GM21447 (cell line): ENCODE results near the gene BMP8A.
A peak's percentile ranks its signal among the peaks of the same experiment; 100 is the strongest.
"Not testable (repeated sequence)": the region's sequence is repeated elsewhere in the genome, so short reads cannot be mapped to it uniquely, and the experiment has no call there.

ENCODE experiments used
- ATAC-seq: cut with Tn5 transposase; IDR thresholded peaks from one replicate; pipeline ENCODE4 v1.9.1; 2021; ENCODE audit not compliant: unreplicated experiment

Gene BMP8A

DNA sequence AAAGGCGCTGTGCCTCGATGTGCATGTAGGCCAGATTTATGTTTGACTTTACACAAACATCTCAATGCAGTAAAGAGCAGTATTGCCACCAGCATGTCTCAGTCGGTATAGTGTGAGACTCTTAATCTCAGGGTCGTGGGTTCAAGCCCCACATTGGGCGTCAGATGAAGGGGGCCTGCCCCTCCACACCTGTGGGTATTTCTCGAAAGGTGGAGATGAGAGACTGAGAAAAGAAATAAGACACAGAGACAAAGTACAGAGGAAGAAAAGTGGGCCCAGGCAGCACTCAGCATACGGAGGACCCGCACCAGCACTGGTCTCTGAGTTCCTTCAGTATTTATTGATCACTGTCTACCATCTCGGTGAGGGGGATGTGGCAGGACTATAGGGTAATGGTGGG, 13.0 kb downstream of the BMP8A start:
- not testable (repeated sequence) for ATAC-seq

- ATAC-seq = no peak
Measured at GRCh38 chr1:39505289-39505688, 13.9 kb downstream of the BMP8A start.

GRCh38 chr1:39507230-39507928, 15.9 kb downstream of the BMP8A start:
- no peak for ATAC-seq

DNA sequence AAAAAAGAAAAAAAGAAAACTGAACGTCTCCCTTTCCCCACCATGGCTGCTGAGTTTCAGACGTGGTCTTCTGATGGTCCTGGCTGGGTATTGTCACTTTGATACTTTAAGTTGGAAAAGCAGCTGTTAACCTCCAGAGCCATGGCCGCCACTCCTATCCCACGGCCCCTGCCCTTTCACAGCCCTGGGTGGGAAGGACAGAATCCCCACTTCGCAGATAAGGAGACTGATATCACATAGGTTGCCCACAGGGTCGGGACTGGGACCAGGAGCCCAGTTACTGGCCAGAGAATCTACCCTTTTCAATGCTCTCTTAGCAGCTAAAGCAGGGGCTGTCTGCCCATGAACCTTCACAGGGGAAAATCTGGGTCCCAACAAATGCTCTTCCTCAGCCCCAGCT, 16.8 kb downstream of the BMP8A start:
- no peak for ATAC-seq

DNA sequence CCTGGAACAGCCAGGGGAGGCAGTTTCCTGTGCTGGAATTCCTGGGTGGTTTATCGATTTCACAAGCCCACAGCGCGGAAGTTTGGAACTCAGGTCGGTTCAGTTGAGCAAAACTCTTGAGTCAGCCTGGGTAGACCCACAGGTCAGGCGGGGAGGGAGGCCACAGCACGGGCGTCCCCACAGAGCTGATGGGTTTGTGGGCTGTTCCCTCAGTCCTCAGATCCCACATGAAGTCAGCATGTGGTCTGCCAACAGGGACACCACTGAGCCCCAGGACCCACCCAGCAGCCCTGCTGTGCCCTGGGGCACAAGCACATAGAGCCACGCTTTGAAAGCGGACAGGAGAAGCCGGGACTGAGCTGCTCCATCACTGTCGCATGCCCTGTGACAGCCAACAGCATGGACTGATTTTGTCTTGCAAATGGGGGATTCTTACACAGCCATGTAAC, 17.4 kb downstream of the BMP8A start:
- ATAC-seq = peak; percentile 6

GRCh38 chr1:39509360-39510009, 18.0 kb downstream of the BMP8A start:
- peak; percentile 61 for ATAC-seq

GRCh38 chr1:39510570-39511186, 19.2 kb downstream of the BMP8A start:
- not testable (repeated sequence) for ATAC-seq

- ATAC-seq = not testable (repeated sequence)
Measured at GRCh38 chr1:39511477-39511876, 20.0 kb downstream of the BMP8A start.

DNA sequence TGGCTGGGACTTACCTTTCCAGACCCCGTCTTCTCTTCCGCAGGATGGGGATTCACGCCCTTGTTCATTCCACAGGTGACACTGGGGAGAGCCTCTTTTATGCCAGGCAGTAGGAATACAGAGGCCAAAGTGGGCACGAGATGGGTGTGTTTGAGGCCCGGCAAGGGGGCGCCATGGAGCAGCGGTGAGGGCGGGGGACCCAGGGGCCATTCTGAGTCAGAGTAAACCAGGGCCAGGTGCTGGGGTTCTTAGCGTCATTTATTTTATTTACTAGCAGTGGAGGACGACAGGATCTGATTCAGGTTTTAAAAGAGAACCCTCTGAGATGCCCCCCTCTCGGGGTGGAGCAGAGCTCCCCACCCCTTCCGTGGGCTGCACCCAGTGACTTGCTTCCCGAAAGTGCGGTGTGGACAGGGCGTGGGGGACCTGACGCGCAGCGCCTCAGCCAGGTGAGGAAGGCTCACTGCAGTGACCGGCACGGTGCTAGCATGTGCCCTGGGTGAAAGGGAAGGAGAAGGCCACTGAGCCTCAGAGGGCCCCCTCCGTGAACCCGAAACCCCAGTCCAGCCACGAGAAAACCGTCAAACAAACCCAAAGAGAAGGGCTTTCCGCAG, 20.9 kb downstream of the BMP8A start:
- ATAC-seq = not testable (repeated sequence)

GRCh38 chr1:39514710-39515124, 23.3 kb downstream of the BMP8A start:
- ATAC-seq = not testable (repeated sequence)

DNA sequence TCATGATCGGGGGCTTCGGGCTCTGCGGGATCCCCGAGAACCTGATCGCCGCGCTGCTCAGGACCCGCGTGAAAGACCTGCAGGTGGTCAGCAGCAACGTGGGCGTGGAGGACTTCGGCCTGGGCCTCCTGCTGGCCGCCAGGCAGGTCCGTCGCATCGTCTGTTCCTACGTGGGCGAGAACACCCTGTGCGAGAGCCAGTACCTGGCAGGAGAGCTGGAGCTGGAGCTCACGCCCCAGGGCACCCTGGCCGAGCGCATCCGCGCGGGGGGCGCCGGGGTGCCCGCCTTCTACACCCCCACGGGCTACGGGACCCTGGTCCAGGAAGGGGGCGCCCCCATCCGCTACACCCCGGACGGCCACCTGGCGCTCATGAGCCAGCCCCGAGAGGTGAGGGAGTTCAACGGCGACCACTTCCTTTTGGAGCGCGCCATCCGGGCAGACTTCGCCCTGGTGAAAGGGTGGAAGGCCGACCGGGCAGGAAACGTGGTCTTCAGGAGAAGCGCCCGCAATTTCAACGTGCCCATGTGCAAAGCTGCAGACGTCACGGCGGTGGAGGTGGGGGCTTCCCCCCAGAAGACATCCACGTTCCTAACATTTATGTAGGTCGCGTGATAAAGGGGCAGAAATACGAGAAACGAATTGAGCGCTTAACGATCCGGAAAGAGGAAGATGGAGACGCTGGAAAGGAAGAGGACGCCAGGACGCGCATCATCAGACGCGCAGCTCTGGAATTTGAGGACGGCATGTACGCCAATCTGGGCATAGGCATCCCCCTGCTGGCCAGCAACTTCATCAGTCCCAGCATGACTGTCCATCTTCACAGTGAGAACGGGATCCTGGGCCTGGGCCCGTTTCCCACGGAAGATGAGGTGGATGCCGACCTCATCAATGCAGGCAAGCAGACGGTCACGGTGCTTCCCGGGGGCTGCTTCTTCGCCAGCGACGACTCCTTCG, 24.0 kb downstream of the BMP8A start:
- not testable (repeated sequence) for ATAC-seq

- not testable (repeated sequence) for ATAC-seq
Measured at GRCh38 chr1:39516841-39517240, 25.4 kb downstream of the BMP8A start.

DNA sequence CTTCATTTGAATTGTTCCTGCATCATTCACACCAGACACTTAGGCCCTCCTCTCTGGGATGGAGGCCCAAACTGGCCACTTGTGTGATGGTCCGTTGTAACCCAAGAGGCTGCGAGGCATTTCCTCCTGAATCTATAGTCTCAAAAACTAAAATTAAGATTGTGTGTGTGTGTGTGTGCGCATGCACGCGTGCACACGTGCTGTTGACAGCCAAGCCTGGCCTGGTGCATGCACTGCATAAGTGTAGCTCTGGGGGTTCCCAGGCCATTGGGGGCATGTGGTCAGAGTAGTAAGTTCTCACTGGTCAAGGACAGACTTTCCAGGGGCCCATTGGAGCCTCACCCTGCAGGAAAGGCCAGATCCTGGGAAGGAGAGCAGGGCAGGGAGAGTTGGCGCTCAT, 26.5 kb downstream of the BMP8A start:
- ATAC-seq = not testable (repeated sequence)

DNA sequence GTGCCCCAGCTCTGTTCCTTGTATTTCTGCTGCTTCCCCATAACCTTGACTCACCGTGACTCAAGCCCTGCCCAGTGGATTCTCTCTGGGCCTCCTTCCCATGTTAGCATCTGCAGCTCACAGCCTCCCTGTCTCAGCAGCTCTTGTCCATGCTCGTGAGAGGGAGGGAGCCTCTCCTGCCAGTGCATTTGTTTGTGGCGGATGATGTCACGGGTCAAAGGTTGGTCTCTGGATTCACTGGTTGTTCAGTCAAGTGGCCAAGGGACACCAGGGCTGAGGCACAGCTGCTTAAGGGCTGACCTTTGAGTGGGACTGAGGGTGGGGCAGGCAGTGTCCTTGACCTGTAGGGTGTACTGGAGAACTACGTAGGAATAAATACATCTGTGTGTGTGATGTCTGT, 27.9 kb downstream of the BMP8A start:
- not testable (repeated sequence) for ATAC-seq

- not testable (repeated sequence) for ATAC-seq
Measured at GRCh38 chr1:39522221-39522620, 30.8 kb downstream of the BMP8A start.

GRCh38 chr1:39522661-39523567, 31.5 kb downstream of the BMP8A start:
- no peak for ATAC-seq

DNA sequence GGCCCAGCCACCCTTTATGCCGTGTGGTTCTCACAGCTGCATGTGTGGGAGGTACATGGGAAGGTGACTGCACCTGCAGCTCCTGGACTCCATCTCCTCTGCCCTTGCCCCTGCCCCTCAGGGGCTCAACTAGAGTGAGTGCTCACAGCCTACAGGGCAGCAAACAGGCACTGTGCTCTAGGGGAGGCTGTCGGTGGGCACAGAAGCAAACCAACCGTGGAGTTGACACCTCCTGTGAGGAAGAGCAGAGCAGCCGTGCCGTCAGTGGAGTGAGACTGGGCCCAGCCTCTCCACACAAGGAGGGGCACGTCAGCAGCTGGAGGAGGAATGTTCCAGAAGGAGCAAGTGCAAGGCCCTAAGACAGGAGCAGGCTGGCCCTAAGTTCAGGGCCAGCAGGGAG, 32.7 kb downstream of the BMP8A start:
- ATAC-seq = no peak

- no peak for ATAC-seq
Measured at GRCh38 chr1:39524591-39525365, 33.3 kb downstream of the BMP8A start.
